Breast epithelium (tissue), 3 donors: ENCODE results near the gene PTPRN2.

Source experiments
- CTCF ChIP-seq, 3 donors: fragments of 450-650 bp; IDR thresholded peaks; one replicate each; pipeline ENCODE4 v1.5.1; 2016 to 2017; ENCODE audit warnings: antibody characterized with exemption in 3 of 3, mild to moderate bottlenecking in 3 of 3, moderate library complexity in 3 of 3
- POLR2A ChIP-seq: fragments of 450-650 bp; IDR thresholded peaks from one replicate; pipeline ENCODE4 v1.6.1; 2016; ENCODE audit warnings: antibody characterized with exemption, mild to moderate bottlenecking, moderate library complexity
- POLR2AphosphoS5 ChIP-seq, 3 donors: sonication (generic); formaldehyde crosslinking; IDR thresholded peaks; one replicate each; pipeline ENCODE4 v1.6.1; 2017; ENCODE audit warnings: antibody characterized with exemption in 3 of 3

DNA sequence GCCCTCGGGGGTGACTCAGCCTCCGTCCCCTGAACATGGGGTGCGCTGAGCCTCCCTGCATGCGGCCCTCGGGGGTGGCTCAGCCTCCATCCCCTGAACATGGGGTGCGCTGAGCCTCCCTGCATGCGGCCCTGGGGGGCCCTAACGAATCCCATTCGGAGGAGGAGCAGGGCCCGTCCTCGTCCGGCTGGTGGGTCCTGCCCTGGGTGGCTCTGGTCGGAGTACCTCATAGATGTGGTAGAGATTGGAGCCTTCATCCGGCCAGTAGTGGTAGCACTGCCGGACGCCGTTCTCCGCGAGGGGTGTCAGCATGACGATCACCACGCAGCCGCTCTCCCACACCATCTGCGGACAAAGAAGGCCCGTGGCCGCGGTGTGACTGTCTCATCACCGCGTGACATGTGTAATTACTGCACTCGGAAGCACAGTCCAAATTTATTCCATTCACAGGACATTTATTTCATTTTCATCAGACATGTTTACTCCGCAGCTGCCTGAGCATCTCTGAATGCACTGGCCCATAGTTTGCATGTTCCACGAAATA lies 1009.8 kb downstream of the PTPRN2 start:
- no peak for TF ChIP-seq CTCF (IDR thresholded peaks at IDR 0.05)
- no peak for TF ChIP-seq POLR2A
- TF ChIP-seq POLR2AphosphoS5 (IDR thresholded peaks at IDR 0.05) = no peak
